GM12872 (cell line): ENCODE measurements around the gene KY.

Source experiments
- TF ChIP-seq, protein P1 (sequence below): IDR thresholded peaks from 3 replicates; pipeline ENCODE4 v1.5.1; 2011; ENCODE audit warnings: low read depth, mild to moderate bottlenecking, low read length, moderate library complexity; ENCODE audit not compliant: insufficient read depth

Gene KY

DNA sequence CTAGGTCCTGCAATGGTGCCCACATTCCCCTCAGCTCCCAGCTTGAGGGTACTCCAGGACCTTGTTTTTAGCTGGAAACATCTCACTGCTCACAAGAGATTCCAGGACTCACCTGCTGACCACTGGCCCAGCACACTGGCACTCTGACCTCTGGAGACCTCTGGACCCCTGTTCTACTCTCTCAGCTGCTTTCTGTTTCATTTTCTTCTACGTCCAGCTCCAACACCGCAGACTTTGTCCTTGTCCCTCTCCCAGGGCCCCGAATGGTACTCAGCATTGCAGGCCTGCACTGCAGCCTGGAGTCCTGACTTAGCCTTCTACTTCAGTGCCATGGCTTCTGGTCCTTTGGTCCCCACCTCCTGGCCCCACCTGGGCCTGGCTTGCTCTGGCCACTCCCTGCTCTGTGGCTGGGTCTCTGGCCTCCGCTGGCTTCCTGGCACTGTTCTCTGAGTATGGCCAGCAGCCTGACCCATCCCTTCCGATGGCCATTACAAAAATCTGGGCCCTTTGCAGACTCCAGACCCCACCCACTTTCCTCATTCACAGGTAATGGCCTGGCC is 27.9 kb downstream of the KY start:
- TF ChIP-seq, protein P1, sequence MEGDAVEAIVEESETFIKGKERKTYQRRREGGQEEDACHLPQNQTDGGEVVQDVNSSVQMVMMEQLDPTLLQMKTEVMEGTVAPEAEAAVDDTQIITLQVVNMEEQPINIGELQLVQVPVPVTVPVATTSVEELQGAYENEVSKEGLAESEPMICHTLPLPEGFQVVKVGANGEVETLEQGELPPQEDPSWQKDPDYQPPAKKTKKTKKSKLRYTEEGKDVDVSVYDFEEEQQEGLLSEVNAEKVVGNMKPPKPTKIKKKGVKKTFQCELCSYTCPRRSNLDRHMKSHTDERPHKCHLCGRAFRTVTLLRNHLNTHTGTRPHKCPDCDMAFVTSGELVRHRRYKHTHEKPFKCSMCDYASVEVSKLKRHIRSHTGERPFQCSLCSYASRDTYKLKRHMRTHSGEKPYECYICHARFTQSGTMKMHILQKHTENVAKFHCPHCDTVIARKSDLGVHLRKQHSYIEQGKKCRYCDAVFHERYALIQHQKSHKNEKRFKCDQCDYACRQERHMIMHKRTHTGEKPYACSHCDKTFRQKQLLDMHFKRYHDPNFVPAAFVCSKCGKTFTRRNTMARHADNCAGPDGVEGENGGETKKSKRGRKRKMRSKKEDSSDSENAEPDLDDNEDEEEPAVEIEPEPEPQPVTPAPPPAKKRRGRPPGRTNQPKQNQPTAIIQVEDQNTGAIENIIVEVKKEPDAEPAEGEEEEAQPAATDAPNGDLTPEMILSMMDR = no peak

DNA sequence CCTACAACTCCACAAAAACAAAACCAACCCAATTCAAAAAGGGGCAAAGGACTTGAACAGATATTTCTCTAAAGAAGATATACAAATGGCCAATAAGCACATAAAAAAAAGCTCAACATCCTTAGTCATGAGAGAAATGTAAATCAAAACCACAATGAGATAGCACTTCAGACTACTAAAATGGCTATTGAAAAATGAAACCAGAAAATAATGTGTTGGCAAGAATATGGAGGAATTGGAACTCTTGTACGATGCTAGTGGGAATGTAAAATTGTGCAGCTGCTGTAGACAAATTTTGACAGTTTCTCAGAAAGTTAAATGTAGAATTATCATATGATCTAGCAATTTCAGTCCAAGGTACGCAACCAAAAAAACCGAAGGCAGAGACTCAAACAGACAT is 29.0 kb downstream of the KY start:
- TF ChIP-seq, protein P1 = no peak

DNA sequence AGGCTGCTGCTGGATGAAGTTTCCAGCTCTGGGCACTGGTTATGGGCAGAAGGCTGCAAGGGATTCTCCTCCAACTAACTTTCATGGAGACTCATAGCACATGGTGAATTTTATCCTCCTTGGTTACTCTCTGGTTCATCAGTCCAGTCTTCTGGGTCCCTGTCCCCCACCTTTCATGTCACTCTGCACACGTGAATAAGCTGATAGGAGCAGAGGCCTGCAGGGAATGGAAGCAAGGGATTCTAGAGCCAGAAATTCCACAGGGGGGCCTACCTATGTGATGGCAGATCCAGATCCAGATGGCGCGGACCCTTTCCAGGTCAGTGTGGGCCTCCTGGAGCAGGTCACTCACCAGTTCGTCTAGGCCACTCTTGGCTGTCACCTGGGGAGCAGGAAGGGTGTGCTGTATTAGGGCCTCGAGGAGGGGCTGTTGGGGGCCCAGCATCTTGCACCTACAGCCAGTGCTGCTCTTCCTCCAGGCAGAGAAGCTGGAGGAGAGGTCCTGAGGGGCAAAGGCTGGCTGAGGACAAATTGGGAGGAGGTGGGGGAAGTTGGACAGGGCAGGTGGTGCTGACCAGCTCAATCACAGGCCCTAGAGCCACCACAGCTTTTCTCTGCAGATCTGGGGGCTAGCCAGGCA is 30.2 kb downstream of the KY start:
- TF ChIP-seq, protein P1 = no peak

DNA sequence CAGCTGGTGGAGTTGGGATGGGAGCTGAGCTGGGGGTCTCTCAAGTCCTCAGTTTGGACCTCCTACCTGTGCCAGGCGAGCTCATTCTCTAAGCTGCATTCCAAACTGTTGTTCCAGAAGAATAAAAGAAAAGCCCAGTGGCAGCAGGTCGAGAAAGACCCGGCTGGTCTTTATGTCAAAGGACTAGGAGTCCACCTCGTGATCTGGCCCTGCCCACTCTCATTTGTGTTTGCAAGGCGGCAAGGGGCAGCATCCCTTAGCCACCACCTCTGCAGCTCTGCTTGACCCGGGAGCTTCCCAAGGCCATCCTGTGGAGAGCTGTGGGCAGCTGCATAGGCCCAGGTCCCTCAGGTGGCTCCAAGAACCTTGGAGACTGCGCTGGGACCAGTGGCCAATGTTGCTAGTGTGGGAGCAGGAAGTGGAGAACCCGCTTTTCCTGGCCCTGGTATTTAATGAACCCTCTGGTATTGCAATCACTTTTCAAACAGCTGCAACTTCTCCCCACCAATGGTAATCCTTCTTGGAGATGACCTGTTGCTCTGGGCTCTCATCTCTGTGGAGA is 30.9 kb downstream of the KY start:
- TF ChIP-seq, protein P1 = no peak

DNA sequence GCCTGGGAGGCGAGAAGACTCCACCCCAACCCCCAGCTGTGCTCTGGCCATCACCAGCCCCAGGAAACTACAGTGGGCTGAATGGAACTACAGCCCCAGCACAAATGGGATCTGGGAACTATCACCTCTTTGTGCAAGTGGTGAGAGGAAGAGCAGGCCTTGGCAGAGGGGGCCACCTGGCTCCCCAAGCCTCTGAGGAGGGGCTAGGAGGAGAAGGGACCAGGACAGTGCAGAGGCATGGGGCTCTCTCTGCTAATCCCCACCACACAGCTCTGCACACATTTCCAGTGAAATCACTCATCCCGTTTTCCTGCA is 31.6 kb downstream of the KY start:
- TF ChIP-seq, protein P1 = no peak

DNA sequence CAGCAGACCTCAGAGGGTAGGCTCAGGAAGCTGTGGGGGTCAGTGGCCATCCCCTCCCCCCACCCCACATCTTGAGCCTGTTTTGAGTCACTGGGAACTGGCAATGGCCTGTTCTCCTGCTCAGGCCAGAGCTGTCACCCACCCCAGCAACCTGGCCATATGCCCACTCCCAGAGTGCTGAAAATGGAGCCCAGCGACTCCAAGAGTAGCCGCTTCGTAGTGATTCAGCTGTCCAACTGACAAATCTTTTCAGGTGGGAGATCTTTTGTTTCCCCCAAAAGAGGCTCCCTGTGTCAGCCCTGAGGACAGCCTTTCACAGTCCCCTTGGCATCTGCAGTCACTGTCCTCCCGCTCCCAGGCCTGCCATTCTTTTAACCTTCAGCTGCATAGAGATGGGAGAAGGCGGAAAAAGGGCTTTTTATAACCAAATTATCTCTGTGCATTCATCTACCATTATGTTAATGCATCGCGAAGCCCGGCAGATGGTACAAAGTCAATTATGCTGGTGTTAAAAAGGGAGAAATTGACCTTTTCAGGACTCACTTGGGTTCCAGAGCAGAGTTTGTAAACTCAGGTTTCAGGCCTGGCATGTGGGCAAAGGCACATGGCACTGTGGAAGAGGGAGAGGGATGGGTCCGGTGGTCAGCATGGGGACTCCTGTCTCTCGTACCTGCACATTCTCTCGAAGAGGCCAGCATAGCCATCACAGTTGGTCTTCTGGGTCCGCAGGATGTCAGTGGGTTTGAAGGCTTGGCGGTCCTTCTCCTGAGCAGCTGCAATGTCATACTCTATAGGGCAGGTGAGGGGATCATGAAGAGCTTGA is 32.1 kb downstream of the KY start:
- TF ChIP-seq, protein P1 = no peak

DNA sequence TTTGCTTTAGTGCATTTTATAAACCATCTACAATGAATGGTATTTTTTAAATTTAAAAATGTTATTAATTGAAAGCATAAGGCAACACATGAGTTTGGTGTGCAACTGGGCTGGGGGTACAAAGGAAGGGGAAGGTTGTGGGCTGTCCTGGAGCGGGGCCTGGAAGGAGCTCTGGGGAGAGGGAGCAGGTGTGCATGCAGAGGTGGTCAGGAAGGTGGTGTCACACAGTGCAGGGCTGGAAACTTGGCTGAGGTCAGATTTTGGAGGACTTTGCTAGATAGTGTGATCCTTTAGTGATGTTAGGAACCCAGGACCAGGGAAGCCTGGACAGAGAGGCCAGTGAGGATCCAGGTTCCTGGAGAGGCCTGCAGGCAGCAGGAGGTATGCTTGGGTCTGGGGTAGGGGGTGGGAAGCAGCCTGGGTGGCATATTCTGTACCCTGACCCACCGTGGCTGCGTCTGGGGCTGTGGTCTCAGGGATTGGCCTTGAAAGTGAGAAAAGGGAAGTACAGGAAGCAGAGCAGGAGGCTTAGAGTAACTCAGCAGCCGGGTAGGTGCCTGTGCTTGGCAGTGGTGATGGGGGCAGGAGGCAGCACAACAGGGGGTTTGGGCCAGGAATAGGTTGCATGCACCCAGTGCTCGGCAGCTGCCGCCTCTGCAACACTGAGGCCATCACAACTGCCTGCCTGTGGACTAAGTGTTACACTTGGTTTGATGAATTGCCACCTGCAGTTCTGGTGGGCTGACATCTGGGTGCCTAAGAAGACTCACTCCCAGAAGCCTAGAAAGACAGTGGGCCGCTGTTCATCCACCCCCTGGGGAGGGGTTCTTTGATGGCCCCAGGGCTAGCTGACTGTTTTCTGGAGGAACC is 33.0 kb downstream of the KY start:
- TF ChIP-seq, protein P1 = no peak
